GM19023 (cell line): Measurements from ENCODE around the gene RNF152.

Experiments
- ATAC-seq: cut with Tn5 transposase; IDR thresholded peaks from one replicate; pipeline ENCODE4 v1.9.1; 2021; ENCODE audit warnings: mild to moderate bottlenecking, moderate library complexity; ENCODE audit not compliant: unreplicated experiment

RNF152 gene

DNA sequence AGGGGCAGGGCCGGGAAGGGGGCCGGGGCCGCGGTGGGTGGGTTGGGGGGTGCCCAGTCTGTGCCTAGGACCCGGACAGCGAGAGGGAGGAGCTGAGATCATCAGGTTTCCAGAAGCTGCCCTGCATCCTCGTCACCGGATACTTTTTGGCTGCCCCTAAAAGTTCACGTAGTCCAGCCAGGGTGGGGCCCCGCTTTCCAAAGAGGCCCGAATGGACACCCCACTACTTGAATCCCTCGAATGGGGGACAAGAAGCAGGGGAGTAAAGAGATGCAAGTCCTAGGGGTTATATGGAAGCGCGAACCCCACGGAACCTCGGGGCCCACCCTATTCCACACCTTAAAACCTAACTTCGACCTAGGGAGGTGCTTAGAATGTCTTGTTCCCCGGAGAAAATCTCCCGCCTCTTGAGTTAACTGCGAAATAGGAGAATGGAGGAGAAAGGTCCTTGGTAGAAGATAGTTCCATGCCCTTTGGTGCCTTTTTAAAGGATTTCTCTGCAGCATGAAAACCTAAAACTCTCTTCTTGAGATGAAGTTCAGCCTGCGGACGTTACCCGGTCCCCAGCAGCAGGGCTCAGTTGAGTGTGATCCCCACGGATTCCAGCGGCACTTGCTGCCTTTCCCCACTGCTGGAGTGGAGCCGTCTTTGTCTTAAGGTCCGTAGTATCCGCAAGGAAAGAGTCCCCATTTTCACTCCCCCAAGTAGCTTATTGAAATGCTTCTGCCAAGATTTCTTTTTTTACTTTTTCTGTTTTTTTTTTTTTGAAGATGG, 2.1 kb upstream of the RNF152 start:
- no peak for ATAC-seq

DNA sequence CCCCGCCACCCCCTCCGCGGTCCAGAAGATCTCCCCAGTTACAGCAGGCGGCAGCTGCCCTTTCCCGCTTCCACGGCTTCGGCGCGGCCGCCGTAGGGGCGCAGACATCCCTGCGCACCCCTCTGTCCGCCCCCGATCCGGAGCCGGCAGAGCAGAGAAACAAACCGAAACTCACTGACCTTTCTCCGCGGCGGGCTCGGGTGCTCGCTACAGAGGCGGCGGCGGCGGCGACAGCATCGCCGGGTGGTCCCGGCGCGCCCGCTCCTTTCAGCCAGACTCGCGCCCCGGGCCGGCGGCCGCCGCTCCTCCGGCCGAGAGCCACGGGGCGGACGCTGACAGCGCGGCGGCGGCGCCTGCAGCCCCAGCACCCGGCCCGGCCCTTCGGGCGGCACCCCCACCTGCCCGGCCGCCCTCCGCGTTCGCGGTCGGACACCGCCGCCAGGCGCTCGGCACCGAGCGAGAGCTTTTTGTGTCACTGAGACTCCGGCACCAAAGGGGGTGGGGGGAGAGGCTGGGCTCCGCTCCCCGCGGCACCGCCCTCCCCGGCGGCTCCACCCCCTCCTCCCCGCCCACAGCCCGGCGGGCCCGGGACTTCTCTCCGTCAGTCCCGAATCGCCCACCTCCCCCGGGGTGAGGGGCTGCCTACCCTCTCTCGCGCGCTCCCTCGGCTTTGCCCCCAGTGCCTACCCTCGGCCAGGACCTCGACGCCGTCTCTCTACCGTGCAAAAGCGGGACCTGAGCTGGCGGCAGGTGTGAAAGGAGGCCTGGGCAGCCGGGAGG, 1.4 kb upstream of the RNF152 start:
- peak; percentile 88 for ATAC-seq

DNA sequence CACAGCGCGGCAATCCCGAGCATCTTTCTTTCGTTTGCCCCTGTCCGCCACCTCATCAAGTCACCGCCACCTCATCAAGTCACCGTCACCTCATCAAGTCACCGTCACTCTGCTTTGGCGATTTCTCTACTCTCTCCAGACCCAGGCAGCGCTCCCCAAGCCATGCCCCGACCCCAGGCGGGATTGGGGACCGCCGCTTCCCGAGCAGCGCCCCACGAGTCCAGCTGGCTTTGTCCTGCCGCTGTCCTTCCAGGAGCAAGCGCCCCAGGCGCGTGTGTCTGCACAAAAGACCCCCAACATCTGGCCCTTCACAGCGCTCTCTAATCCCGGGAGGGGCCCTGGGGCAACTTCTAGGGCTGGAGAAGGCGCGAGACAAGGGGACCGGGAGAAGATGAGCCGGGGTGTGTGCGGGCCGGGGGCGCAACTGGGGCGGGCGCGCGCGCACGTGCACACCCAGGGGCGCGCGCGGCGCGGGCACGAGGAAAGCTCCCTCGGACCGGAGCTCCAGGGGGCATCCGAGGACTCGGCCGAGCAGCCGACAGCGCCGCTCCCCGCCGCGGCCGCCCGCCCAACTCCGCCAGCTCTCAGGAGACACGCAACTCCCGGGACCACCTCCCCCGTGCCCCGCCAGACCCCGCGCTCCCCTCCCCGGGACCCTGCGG, 633 bp upstream of the RNF152 start:
- peak; percentile 16 for ATAC-seq

DNA sequence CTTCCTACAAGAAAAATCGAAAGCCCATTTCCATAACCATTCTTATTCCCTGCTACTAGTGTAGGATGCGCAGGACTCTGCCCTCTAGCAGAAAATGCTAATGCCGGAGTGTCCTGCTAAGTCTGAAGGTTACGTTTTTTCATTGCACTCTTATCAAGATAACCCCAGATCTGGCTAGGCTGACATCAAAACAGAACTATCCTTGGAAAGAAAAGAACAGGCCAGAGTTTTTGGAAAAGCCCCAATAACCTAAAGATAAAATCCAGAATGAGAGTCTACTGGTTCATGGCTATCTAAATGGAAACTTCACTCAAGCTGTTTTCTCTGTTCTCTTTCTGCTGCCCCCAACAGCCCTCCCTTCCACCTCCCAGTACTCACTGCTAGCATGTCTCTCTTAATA, 913 bp downstream of the RNF152 start:
- ATAC-seq: no peak

DNA sequence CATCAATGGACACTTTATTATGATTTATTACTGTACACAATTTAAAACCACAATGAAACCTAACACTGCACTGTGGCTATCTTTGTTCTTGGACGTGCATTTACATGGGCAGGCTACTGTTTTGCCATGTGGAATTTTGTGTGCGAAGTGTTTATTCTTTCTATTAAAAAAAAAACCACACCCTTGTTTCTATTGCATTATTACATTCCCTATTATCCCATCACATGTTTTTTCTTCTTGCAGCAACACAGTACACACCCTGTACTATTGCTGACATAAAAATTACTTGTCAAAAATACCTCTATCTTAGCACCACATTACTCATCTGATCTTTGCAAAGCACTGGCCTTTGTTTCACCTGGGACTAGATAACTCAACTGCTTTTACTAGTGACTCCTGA, 1.5 kb downstream of the RNF152 start:
- no peak for ATAC-seq

DNA sequence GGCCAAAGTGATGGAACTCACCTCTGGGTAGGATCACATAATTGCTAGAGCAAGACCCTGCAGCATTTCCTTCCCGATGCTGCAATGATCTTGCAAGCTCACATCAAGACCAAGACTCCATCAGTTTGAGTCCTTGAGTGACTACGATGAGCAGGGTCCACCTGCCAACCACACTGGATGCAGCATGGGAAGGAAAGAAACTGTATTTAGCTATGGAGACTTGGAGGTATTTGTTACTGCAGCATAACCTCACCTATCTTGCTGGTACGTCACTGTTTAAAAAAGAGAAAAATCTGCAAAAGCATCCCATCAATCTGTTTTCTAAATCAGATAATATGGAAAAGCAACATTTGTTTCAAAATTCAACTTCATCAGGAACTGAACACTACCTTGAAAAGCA, 2.5 kb downstream of the RNF152 start:
- no peak for ATAC-seq

DNA sequence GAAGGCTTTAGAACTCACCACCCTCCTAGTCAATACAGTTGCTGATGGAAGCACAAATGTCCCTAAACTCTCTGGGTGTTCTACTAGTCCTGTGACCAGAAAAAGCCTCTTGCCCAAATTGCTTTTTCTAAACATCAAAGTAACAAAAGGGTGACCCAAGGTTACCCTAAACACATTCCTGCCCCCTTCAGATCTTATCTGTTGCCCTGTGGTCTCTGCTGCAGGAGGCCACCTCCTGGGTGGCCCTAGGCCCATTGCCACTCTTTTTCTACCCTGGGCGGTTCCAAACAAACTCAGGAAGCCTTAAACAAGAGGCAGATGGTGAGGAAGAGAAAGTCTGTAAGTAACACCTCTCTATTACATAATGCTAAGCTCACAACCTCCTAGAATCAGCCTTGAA, 3.3 kb downstream of the RNF152 start:
- ATAC-seq: no peak

DNA sequence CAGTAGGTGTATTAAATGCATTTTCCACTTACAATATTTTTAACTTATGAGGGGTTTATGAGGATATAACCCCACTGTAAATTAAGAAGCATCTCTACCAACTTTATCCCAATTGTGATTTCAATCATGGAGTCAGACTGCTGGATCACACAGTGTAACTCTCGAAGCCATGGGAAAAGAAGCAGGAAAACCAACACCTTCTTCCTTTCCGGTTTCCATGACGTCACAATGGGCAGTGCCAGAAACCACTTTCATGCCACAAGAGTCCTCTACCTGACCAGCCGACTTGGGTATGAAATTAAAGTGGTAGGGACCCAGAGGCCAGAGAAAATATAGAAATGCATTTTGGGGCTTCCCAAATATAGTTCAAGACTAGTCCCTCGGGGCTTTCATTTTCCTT, 4.2 kb downstream of the RNF152 start:
- no peak for ATAC-seq

DNA sequence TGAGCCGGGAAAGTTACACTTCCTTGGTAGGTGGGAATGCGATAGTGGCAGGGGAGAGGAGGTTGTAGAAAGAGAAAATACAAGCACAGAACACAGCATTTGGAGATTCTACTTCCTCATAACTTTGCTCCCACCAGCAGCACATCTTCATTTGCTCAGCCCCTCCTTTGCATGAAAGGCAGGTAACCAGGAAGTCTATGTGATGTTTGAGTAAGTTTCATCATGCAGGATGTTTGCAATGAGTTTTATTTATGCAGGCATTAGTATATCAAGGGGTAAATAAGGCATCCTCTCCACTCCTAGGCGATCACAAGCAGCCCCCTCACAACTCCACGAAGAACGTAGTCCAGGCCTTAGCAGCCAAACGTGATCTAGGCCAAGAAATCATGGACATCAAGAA, 5.0 kb downstream of the RNF152 start:
- no peak for ATAC-seq

DNA sequence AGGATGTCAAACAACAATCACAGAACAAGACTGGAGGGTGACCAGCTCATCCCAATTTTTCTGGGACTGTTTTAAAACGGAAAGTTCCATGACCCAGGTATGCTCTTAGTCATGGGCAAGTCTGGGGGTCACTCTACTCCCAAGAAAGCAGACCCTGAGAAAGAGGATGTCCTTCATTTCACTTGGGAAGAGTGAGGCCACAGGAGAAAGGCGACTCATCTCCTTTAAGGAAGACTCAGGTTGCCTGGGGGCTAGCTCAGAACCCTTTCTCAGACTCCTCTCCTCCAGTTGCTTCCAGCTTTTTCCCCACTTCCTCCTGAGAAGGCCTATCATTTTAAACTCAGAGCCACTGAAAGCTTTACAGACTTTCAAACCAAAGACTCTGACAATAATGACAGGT, 9.3 kb downstream of the RNF152 start:
- no peak for ATAC-seq

DNA sequence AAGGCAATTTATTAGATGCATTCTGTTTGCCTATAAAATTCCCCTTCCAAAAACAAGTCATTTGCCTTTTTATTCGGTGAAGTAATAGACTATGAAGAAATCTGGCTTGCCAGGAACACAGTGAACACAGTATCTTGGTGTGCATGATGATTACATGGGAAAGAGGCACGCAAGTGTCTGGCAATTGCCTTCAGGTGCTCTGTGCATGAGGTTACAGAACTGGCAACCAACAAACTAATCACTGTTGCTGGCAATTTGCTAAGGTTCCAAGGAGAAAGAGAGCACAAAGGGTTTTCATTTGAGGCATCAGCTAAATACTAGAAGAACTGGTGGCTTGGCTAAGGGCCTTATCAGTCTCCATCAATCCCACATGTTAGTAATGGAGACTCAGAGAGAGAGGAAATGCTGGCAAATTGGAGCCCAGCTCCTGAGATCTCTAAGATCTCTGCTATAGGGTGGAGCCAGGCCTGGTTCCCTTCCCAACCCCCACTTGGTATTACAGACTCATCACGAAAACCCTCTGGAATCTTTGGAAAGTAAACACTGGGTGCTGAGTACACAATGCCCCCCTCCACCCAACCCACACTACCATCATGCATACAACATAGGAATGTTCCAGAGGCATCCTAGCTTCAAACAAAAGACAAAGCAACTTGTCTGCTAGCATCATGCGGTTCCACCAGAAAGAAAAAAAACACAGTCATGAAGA, 10.4 kb downstream of the RNF152 start:
- ATAC-seq: no peak

DNA sequence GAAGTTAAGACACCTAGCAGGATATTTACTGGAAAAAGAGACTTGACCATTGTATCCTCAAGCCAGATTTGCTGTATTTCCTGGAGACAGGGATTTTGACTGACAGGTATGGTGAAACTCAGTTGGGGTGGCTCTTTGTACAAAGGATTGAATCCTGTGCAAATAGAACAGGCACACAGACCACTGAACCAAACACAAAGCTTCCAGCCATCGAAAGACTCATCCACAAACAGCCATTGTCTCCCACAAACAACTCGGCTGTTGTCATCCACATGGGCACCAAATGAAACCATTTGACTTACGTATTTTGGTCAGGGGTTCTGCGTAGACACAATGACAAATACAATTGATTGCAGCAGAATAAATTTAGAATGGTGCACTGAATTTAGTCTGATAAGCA, 15.9 kb downstream of the RNF152 start:
- ATAC-seq: no peak

DNA sequence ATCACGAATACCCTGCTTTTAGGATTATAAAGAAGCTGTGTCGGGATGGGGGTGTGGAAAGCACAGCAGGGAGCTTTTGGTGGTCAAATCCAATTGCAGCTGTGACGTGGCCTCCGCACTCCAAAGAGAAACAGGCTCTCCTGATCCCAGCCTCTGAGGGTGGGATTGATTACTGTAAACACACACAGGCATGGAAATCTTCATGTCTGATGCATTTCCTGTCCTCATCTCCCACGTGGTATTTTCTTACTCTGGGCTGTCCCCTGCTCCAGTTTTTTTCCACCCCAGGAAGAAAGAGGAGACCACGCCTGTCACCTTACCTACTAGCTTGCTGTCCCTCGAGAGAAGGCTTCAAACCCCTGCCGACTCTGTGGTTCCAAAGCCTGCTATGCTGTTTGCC, 22.7 kb downstream of the RNF152 start:
- ATAC-seq: no peak

DNA sequence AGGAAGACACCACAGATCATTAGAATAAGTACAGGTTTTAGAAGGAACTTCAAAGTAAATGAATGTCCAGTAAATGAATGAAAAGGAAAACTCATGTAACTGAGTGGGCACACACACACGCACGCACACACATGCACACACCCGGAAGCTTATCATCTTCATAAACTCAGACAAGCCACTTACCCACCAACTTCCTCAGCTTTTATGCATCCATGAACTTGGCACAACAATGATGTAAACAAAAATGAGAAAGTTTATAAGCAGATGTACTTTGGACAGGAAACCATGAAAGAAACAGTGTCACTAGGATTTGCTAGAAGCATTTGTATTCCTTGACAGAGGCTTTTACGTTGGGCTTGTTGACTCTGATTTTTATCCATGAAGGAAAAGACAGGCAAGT, 23.2 kb downstream of the RNF152 start:
- no peak for ATAC-seq

DNA sequence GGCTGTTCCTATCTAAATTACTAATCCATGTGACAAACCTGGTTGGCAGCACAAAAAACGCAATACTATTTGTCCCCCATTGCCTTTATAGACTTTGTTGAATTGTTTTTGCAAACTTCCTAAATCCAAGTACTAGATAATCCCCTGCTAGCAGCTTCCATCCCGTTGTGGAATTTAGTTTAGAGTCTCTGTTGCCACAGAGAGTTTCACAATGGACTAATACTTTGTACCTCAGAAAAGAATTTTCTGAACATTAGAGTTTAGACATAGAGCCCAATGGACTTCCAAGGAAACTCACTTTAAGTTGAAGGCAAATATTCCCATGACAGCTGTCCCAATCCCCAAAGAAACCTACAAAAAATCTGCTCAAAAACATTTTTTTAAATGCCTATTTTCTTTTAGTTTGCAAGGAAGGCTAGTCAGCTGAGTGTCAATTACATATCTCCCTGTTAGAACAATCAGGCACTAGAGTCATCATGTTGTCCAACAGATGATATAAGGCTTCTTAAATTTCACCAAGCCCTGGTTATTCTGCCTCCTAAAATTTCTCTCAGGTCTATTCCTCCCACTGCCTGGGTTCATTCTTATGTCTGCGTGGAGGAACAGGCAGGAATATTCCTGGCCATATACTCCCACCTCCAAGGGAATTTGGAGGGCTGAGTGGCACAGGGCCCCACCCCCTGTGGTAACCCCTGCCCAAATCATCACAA, 27.2 kb downstream of the RNF152 start:
- no peak for ATAC-seq

DNA sequence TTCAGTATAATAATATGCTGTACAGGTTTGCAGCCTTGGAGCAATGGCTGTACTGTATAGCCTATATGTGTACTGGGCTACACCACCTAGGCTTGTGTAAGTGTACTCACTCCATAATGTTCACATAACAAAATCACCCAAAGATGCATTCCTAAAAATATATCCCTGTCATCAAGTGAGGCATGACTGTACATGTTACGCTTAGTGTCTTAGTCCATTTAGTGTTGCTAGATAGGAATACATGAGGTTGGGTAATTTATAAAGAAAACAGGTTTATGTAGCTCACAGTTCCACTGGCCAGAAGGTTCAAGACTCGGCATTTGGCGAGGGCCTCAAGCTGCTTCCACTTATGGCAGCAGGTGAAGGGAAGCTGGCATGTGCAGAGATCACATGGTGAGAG, 31.4 kb downstream of the RNF152 start:
- ATAC-seq: no peak

DNA sequence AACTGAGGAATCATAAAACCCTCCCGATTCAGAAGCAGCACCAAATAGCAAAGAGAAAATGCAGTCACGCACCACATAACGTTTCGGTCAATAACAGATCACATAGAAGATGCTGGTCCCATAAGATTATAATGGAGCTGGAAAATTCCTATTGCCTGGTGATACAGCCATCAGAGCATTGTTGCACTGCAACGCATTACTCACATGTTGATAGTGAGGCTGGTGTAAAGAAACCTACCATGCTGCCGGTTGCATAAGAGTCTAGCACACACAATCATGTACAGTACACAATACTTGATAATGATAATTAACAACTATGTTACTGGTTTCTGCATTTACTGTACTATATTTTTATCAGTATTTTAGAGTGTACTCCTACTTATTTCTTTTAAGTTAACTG, 32.5 kb downstream of the RNF152 start:
- no peak for ATAC-seq

DNA sequence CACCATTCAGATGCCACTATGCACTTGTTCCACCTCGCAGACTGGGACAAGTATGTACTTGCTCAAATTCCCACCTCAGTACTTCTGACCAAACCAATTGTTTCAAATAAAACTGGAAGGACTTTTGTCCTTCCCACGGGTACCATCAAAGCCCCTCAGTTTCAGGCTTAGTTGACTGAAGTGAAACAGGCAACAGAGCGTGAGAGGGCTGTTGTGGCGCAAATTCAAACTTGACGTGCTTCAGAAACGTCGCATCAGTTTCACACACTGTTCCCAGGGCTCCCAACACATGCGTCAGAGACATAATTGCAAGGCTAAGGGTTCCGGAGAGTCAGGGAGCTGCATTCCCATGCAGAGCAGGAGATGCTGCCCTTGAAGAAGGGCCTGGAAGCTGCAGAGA, 33.7 kb downstream of the RNF152 start:
- ATAC-seq: no peak

DNA sequence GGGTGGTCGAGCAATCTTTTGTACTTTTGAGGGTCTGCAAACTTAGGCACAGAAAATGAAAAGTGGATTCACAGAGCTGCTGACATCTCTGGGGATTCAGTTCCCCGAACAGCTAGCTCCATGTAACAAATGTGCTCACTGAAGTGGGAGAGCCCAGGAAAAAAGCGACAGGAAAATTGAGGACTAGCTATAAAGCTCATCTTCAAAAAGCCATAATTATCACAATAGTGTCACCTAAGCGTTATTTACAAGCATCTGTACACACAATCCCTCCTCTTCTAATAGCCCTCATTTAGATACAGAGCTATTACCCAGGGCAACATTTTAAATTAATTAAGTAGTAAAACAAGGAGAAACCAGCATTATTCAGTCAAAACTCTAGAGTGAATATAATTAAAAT, 36.1 kb downstream of the RNF152 start:
- ATAC-seq: no peak

DNA sequence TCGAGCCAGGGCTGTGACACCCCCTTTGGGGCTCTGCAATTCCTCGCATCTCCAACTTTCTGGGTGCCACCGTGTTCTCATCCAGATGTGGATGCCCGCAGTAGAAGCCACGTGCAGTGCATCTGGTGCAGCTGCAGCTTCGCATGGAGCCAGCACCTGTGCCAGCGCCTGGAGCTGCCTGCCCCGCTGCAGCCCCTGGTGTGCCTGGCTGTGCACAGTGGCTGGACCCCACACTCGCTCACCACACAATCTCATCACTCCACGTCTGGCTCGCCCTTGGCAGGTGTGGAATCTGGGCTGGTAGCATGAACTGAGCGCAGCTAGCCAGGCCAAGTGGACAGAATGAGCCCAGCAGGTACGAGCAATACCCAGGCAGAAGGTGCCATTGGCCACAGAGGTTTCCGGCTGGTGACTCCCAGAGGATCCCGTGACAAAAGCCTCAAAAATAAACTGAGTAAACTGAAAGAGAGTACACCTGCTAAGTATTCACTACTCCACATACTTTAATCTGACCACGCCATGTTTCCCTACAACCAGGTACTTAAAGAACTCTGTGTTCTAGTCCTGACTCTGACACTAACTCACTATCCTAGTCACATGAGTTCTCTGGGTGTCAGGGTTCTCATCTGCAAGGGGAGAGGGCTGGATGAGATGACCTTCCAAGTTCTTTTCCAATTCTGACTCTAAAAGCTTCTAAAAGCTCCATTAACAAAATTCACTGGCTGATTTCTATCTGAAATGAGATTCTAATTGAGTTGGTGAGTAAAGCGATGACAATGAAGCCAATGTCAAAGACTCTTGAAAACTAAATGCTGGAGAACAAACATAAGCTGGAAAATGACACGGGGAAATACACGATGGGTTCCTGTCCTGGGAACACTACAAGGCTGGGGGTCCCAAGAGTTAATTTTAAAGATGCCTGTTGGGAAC, 37.1 kb downstream of the RNF152 start:
- no peak for ATAC-seq
